Muscle of back (tissue), 13 donors: ENCODE results near the gene ANAPC13. TPM values are rescaled to one million over a fixed set of nuclear protein-coding genes. Genes with fewer than 3 reads are reported as not detected.

Experiments used
- DNase-seq, 3 donors: peaks; one replicate each; pipeline versions ENCODE4 v3.0.0 to v3.0.0-alpha.2; 2013
- long read RNA-seq, 9 donors: transcript quantifications; one replicate each; lab custom pipeline, GENCODE V29; 2026
- polyA plus RNA-seq, 10 donors: library from polyadenylated mRNA; unstranded; fragments of 120-200 nt; gene quantifications; one replicate each; pipeline ENCODE4 v1.2.1, GENCODE V29; 2013; ENCODE audit not compliant: insufficient read length in 10 of 10

ANAPC13 gene
- 10 to 100 TPM; 63.3 to 91.4 (median 74.2) TPM for polyA plus RNA-seq
- long read RNA-seq, donor 1, transcript ANAPC13-201 (3 exons, 1,209 nt), result major isoform, 22 of 39 reads
- long read RNA-seq, donor 1, transcript ANAPC13-204 (3 exons, 1,840 nt), result minor isoform, 13 of 39 reads
- long read RNA-seq, donor 1, partial matches to known transcripts, result 0 of 39 reads
- long read RNA-seq, donor 1, other reads (novel, unspliced or antisense), result 0 of 39 reads
- long read RNA-seq, donor 2, transcript ANAPC13-204 (3 exons, 1,840 nt), result minor isoform, 6 of 40 reads
- long read RNA-seq, donor 2, transcript ANAPC13-201 (3 exons, 1,209 nt), result major isoform, 16 of 40 reads
- long read RNA-seq, donor 2, transcript ANAPC13-203 (2 exons, 686 nt), result minor isoform, 6 of 40 reads
- long read RNA-seq, donor 2, partial matches to known transcripts, result 12 of 40 reads
- long read RNA-seq, donor 2, other reads (novel, unspliced or antisense), result 0 of 40 reads
- long read RNA-seq, donor 3, partial matches to known transcripts, result 0 of 1 reads
- long read RNA-seq, donor 3, other reads (novel, unspliced or antisense), result 0 of 1 reads
- long read RNA-seq, donor 4, transcript ANAPC13-201 (3 exons, 1,209 nt), result major isoform, 25 of 39 reads
- long read RNA-seq, donor 4, transcript ANAPC13-204 (3 exons, 1,840 nt), result minor isoform, 8 of 39 reads
- long read RNA-seq, donor 4, partial matches to known transcripts, result 0 of 39 reads
- long read RNA-seq, donor 4, other reads (novel, unspliced or antisense), result 0 of 39 reads
- long read RNA-seq, donor 5, transcript ANAPC13-204 (3 exons, 1,840 nt), result minor isoform, 13 of 79 reads
- long read RNA-seq, donor 5, transcript ANAPC13-201 (3 exons, 1,209 nt), result major isoform, 47 of 79 reads
- long read RNA-seq, donor 5, transcript ANAPC13-203 (2 exons, 686 nt), result minor isoform, 8 of 79 reads
- long read RNA-seq, donor 5, partial matches to known transcripts, result 9 of 79 reads
- long read RNA-seq, donor 5, other reads (novel, unspliced or antisense), result 0 of 79 reads
- long read RNA-seq, donor 6, transcript ANAPC13-204 (3 exons, 1,840 nt), result minor isoform, 17 of 59 reads
- long read RNA-seq, donor 6, transcript ANAPC13-201 (3 exons, 1,209 nt), result major isoform, 29 of 59 reads
- long read RNA-seq, donor 6, partial matches to known transcripts, result 10 of 59 reads
- long read RNA-seq, donor 6, other reads (novel, unspliced or antisense), result 0 of 59 reads
- long read RNA-seq, donor 7, transcript ANAPC13-204 (3 exons, 1,840 nt), result minor isoform, 17 of 40 reads
- long read RNA-seq, donor 7, transcript ANAPC13-201 (3 exons, 1,209 nt), result major isoform, 20 of 40 reads
- long read RNA-seq, donor 7, partial matches to known transcripts, result 0 of 40 reads
- long read RNA-seq, donor 7, other reads (novel, unspliced or antisense), result 0 of 40 reads
- long read RNA-seq, donor 8, transcript ANAPC13-203 (2 exons, 686 nt), result minor isoform, 8 of 50 reads
- long read RNA-seq, donor 8, transcript ANAPC13-204 (3 exons, 1,840 nt), result minor isoform, 11 of 50 reads
- long read RNA-seq, donor 8, transcript ANAPC13-201 (3 exons, 1,209 nt), result major isoform, 16 of 50 reads
- long read RNA-seq, donor 8, partial matches to known transcripts, result 14 of 50 reads
- long read RNA-seq, donor 8, other reads (novel, unspliced or antisense), result 0 of 50 reads
- long read RNA-seq, donor 9, partial matches to known transcripts, result 0 of 6 reads
- long read RNA-seq, donor 9, other reads (novel, unspliced or antisense), result 0 of 6 reads

- peak; percentile 99 to 100 (median 99) for DNase-seq
These were observed at the start of gene ANAPC13, which contains the start of gene CEP63 for GRCh38 chr3:134485718-134486576. Gene ANAPC13 (minus strand): TSS chr3:134485985. CDS start chr3:134482904, 3,081 bp downstream. Gene CEP63 (plus strand): TSS chr3:134486057. CDS start chr3:134495321, 9,264 bp downstream.

GRCh38 chr3:134535186-134535970 is 49.6 kb upstream of the ANAPC13 start:
- no peak for DNase-seq

- DNase-seq, result no peak
These were observed 47.7 kb upstream of the ANAPC13 start for GRCh38 chr3:134533493-134533892.

- no peak for DNase-seq
These were observed 41.9 kb upstream of the ANAPC13 start for GRCh38 chr3:134527538-134528186.

GRCh38 chr3:134527037-134527436 is 41.3 kb upstream of the ANAPC13 start:
- no peak for DNase-seq

- DNase-seq, result no peak
These were observed 40.5 kb upstream of the ANAPC13 start for GRCh38 chr3:134526319-134526718.

GRCh38 chr3:134525293-134525692 is 39.5 kb upstream of the ANAPC13 start:
- DNase-seq, result no peak

GRCh38 chr3:134522541-134522940 is 36.8 kb upstream of the ANAPC13 start:
- DNase-seq, result no peak

GRCh38 chr3:134517791-134518190 is 32.0 kb upstream of the ANAPC13 start:
- no peak for DNase-seq

- peak in 1 of 3 donors; percentile 43 for DNase-seq
These were observed 31.1 kb upstream of the ANAPC13 start for GRCh38 chr3:134516905-134517304.

GRCh38 chr3:134511500-134511899 is 25.7 kb upstream of the ANAPC13 start:
- no peak for DNase-seq

GRCh38 chr3:134505485-134505884 is 19.7 kb upstream of the ANAPC13 start:
- no peak for DNase-seq

GRCh38 chr3:134504132-134504531 is 18.3 kb upstream of the ANAPC13 start:
- no peak for DNase-seq

GRCh38 chr3:134503266-134503665 is 17.5 kb upstream of the ANAPC13 start:
- no peak for DNase-seq

GRCh38 chr3:134496471-134497071 is 10.8 kb upstream of the ANAPC13 start:
- no peak for DNase-seq

- DNase-seq, result no peak
These were observed 10.2 kb upstream of the ANAPC13 start for GRCh38 chr3:134495980-134496379.

GRCh38 chr3:134494495-134494894 is 8.7 kb upstream of the ANAPC13 start:
- no peak for DNase-seq

- peak in 1 of 3 donors; percentile 43 for DNase-seq
These were observed 1.6 kb upstream of the ANAPC13 start for GRCh38 chr3:134487406-134487805.
